ENCODE results near the gene ABCB6. TPM values are rescaled to one million over a fixed set of nuclear protein-coding genes. Genes with fewer than 3 reads are reported as not detected.
A peak's percentile ranks its signal among the peaks of the same experiment; 100 is the strongest.

The ABCB6 gene
- total and polyA plus RNA-seq, 8 donors, result 3.8 to 36.7 (median 7.0) TPM

DNA sequence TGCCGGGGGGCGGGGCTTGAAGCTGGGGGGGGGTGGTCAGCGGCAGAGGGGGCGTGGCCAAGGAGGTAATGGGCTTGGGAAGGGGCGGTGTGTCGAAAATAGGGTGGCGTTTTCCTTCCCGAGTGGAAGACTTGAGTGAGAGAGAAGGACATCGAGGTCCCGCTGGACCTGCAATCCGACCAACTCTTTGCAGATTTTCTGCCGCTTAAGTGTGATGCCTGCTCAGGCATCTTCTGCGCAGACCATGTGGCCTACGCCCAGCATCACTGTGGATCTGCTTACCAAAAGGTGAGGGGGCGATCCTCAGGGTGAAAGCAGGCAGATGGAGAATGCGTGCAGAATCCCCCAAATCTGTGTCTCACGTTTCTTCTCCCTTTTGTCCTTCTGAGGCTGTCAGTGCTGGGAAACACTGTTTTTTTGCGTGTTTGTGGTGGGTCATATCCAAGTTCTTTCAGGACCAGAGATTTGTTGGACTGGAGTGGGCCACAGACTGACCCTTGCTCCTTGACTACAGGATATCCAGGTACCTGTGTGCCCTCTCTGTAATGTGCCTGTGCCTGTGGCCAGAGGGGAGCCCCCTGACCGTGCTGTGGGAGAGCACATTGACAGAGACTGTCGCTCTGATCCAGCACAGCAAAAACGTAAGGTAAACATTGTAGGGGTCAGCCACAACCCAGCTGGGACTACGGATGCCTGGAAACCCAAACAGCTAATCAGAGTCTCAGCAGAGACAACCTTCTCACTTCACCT is 11.4 kb downstream of the ABCB6 start:
- 15 to 19% methylated on average over 22 of the region's 22 CpGs for WGBS, 2 donors
- H3K4me1 ChIP-seq, result peaks cover 0 to 11% (median 5%) of the 10 kb centered on the region in 3 donors
- no peaks in the 10 kb centered on the region for H3K36me3 ChIP-seq
- FAIRE-seq (no peak), DNase-seq (peak in 2 of 6 donors; percentile 21 to 44), ATAC-seq (no peak)
- no peaks in the 10 kb centered on the region for H3K9me3 ChIP-seq
- H3K4me3 ChIP-seq, result peak overlapping the region; percentile 42 to 73 (median 70)
- peak overlapping the region; percentile 86 to 95 (median 90) for H3K27ac ChIP-seq
- H3K27me3 ChIP-seq, result no peaks in the 10 kb centered on the region
- intact Hi-C loops (cut with DNase I), result no loop called here
- TF ChIP-seq, protein P1, sequence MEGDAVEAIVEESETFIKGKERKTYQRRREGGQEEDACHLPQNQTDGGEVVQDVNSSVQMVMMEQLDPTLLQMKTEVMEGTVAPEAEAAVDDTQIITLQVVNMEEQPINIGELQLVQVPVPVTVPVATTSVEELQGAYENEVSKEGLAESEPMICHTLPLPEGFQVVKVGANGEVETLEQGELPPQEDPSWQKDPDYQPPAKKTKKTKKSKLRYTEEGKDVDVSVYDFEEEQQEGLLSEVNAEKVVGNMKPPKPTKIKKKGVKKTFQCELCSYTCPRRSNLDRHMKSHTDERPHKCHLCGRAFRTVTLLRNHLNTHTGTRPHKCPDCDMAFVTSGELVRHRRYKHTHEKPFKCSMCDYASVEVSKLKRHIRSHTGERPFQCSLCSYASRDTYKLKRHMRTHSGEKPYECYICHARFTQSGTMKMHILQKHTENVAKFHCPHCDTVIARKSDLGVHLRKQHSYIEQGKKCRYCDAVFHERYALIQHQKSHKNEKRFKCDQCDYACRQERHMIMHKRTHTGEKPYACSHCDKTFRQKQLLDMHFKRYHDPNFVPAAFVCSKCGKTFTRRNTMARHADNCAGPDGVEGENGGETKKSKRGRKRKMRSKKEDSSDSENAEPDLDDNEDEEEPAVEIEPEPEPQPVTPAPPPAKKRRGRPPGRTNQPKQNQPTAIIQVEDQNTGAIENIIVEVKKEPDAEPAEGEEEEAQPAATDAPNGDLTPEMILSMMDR (IDR thresholded peaks at IDR 0.05), result no peak

DNA sequence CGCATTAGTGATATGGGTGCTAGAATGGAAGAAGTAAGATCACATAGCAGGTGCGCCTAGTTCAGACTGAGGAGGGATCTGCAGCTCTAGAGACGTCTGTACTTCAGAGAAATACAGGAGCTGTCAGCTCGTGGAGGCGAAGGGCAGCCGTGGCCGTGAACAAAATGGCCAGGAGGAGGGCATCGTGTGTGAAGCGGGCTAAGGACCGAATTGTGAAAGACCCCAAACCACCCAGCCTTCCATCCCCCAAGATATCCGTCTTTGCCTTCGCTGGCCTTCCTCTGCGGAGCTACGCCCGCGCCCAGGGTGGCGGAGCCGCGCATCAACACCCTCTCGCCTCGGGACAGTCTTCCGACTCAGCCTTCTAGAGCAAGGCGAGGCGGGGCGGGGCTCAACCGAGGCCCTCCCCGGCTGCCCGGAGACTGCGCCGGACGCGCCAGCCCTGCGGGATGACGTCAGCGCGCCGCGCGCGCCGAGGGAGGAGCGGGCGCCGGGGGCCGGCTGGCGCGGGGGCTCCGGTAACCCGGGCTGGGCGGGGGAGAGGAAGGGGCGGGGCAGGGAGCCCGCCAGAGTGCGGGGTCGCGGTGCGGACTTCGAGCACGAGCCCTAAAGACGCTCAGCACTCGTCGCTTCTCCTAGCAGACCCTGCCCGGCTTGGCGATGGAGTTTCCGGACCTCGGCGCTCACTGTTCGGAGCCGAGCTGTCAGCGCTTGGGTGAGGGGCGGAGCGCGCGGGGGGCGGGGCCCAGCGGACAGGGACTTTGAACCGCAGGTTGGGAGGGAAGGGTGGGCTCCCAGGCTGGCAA is 12.2 kb downstream of the ABCB6 start, which contains the start of gene ZFAND2B:
Gene ZFAND2B, plus strand, starts transcription at position 455 of the 806 bp plus-strand sequence. Its CDS starts 206 bp downstream, at position 661.
- FAIRE-seq (no peak), ATAC-seq (peak; percentile 94 to 98 (median 97)), DNase-seq (peak; percentile 93 to 99 (median 96))
- intact Hi-C loops (cut with DNase I), result no loop called here
- WGBS, 2 donors, result 1% methylated on average over 64 to 76 of the region's 76 CpGs
- TF ChIP-seq, protein P1 (IDR thresholded peaks at IDR 0.05), result no peak
- H3K9me3 ChIP-seq, result no peaks in the 10 kb centered on the region
- peak within 1 kb of the TSS; percentile 86 to 95 (median 90) for H3K27ac ChIP-seq
- H3K36me3 ChIP-seq, result no peaks in the 10 kb centered on the region
- peak within 1 kb of the TSS; percentile 42 to 73 (median 70) for H3K4me3 ChIP-seq
- peaks cover 0 to 11% (median 5%) of the 10 kb centered on the region in 3 donors for H3K4me1 ChIP-seq
- no peaks in the 10 kb centered on the region for H3K27me3 ChIP-seq

DNA sequence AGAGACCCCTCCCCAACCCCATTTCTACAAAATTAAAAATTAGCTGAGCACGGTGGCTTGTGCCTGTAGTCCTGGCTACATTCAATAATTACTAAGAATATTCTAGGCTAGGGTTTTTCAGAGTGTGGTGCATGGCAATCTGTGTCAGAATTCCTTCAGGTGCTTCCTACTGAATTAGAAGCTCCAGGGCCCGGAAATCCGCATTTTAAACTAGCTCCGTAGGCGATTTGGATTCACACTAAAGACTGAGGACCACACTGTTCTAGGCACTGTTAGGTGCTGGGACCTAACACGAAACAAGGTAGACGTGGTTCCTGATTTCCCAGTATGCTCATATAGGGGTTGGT is 12.8 kb downstream of the ABCB6 start:
- DNase-seq (peak in 1 of 6 donors; percentile 13), FAIRE-seq (no peak), ATAC-seq (no peak)
- TF ChIP-seq, protein P1 (IDR thresholded peaks at IDR 0.05), result no peak
- Histone ChIP-seq H3K9me3 (no peaks in the 10 kb centered on the region), H3K36me3 (no peaks in the 10 kb centered on the region), H3K4me3 (peak overlapping the region; percentile 42 to 73 (median 70)), H3K27me3 (no peaks in the 10 kb centered on the region), H3K4me1 (peaks cover 0 to 11% (median 5%) of the 10 kb centered on the region in 3 donors), H3K27ac (peak overlapping the region; percentile 86 to 95 (median 90))
- WGBS, 2 donors, result 6 to 7% methylated on average over 7 of the region's 7 CpGs
- intact Hi-C loops (cut with DNase I), result no loop called here

DNA sequence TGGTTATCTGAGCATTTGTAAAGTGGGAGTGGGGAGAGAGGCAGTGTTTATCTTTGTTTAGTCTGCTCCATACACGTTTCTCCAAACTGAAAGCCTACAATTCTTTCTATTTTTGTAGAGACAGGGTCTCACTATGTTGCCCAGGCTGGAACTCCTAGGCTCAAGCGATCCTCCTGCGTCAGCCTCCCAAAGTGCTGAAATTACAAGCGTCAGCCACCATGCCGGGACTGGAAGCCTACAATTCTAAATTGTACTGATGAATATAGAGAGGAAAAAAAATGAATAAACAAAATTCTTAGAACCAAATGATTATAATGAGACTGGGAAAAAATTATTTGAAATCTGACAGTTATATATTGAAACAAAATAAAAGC is 13.6 kb downstream of the ABCB6 start:
- Histone ChIP-seq H3K27me3 (no peaks in the 10 kb centered on the region), H3K4me3 (no peak overlapping the region), H3K4me1 (peaks cover 0 to 11% (median 5%) of the 10 kb centered on the region in 3 donors), H3K36me3 (no peaks in the 10 kb centered on the region), H3K27ac (no peak overlapping the region), H3K9me3 (no peaks in the 10 kb centered on the region)
- TF ChIP-seq, protein P1 (IDR thresholded peaks at IDR 0.05), result no peak
- intact Hi-C loops (cut with DNase I), result no loop called here
- whole genome bisulfite sequencing, 2 donors, result 80 to 85% methylated on average over 5 of the region's 5 CpGs
- DNase-seq (peak in 1 of 6 donors; percentile 8), ATAC-seq (no peak), FAIRE-seq (no peak)

All from pancreas (tissue), 10 donors.